HG03066 (cell line): ENCODE results near the gene SUCLG1.
"Not testable (repeated sequence)": the region's sequence is repeated elsewhere in the genome, so short reads cannot be mapped to it uniquely, and the experiment has no call there.

Source experiments
- ATAC-seq: cut with Tn5 transposase; IDR thresholded peaks from one replicate; pipeline ENCODE4 v1.9.1; 2021; ENCODE audit warnings: low read depth; ENCODE audit not compliant: unreplicated experiment

The SUCLG1 gene

DNA sequence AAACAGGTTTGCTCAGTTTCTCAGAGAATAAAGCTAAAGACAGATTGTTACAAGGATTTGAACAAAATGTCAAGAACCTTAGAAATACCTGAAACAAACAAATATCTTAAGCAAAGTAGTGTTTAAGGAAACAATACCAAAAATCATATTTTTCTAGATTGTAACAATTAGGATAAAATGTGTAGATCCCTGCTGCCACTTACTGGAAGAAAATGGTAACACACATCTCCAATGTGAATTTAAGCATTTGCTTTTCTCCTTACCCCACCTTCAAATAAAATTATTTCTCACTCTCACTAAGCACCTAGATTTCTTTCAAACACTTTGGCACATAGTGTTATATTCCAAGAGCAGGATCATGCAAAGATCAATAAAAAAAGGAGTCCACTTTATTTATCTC, 34.9 kb downstream of the SUCLG1 start:
- ATAC-seq, result no peak

DNA sequence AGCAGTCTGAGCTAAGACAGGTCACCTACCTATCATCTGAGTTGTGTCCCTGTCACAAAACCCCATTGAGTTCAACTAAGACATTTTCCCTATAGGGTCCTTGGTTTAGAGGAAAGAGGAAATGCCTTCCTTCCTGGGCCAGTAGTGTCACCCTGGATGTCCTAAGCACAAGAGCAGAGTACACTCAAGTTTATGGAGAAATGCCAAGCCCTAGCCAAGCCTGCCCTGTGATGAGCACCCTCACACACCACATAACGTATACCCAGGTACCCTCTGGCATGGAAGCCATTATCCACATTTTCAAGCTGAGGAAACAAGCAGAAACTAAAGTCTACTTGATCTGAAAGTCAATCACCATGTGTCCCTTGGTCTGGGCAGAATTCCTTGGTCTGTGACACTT, 37.3 kb downstream of the SUCLG1 start:
- ATAC-seq, result no peak

DNA sequence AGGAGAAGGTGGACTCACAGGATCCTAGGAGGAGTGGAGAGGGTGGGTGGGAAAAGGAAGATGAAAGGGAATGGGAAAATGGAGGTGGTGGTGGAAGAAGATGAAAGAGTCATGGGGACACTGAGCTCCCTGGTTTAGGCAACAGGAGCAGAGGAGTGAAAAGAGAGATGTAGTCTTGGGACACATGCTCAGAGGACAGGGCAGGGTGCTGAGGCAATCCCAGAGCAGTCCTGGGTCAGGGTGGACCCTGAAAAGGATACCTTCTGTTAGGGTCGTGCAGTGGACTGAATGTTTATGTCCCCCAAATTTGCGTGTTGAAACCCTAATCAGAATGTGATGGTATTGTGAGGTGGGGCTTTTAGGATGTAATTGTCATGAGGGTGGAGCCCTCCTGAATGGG, 37.9 kb downstream of the SUCLG1 start:
- ATAC-seq, result no peak

DNA sequence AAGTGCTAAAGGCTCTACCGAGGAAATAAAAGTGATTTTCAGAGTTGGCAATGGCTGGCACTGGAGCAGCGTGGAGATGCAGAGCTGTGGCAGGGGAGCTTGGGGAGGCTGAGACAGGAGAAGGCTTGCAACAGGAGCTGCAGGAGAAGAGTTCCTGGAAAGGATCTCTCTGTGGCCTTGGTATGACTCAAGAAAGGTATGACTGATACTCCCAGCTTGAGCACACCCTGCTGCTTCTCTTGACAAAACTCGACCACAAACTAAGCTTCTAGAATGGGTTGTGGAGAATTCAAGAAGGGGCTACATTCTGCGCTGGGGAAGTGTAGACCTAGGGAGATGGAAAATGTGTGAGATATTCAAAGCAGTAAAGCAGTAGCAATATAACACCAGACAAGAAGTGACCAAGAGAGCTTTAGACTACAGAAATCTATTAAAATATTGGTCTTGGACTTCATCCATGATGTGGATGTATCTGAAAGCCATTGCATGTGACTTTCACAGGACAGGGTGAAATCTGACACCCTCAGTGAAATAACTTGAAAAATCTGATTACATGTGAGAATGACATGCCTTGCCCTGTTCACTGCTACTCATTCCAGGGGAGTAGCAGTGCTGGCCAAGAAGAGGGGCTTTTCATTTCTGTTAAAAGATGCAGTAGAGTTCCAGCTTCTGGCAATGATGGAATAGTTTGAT, 41.5 kb downstream of the SUCLG1 start:
- ATAC-seq, result no peak

DNA sequence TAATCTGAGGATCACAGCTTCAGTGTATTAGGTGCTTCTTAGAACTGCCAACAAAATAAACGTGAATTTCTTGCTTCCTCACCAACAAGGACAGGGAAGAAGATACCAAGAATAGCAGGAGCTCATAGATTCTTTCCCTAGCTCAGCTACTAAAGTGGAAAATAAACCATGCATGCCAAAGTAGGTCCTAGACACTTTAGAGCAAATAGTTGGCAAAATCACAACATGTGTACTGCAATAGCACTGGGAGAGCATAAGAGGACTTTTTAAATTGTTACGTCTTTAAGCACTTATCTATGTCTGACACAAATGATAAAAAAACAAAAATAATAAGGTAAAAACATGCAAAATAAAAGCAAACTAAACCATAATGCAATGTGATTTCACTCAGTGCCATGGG, 49.5 kb downstream of the SUCLG1 start:
- no peak for ATAC-seq

DNA sequence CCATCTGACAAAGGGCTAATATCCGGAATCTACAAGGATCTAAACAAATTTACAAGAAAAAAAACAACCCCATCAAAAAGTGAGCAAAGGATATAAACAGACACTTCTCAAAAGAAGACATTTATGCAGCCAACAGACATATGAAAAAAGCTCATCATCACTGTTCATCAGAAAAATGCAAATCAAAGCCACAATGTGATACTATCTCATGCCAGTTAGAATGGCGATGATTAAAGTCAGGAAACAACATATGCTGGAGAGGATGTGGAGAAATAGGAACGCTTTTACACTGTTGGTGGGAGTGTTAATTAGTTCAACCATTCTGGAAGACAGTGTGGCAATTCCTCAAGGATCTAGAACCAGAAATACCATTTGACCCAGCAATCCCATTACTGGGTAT, 57.0 kb downstream of the SUCLG1 start:
- ATAC-seq, result not testable (repeated sequence)

DNA sequence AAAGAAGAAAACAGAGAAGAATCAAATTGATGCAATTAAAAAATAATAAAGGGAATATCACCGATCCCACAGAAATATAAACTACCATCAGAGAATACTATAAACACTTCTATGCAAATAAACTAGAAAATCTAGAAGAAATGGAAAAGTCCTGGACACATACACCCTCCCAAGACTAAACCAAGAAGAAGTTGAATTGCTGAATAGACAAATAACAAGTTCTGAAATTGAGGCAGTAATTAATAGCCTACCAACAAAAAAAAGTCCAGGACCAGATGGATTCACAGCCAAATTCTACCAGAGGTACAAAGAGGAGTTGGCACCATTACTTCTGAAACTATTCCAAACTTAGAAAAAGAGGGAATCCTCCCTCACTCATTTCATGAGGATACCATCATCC, 59.2 kb downstream of the SUCLG1 start:
- not testable (repeated sequence) for ATAC-seq

DNA sequence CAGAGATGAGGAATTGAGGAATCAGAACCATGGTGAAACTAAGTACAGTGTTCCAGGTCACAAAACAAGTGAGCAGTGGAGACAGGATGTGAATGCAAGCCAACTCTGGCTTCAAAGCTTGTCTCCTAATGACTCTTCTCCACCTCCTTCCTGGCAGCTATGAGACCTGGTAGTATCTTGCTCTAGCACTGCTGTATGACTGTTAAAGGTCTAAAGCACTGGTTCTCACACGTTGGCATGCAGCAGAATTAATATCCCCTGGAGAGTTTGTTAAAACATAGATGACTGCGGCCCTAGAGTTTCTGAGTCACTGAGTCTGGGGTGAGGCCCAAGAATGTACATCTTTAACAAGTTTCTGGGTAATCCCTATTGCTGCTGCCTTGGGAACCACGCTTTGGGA, 63.3 kb downstream of the SUCLG1 start:
- ATAC-seq, result no peak

DNA sequence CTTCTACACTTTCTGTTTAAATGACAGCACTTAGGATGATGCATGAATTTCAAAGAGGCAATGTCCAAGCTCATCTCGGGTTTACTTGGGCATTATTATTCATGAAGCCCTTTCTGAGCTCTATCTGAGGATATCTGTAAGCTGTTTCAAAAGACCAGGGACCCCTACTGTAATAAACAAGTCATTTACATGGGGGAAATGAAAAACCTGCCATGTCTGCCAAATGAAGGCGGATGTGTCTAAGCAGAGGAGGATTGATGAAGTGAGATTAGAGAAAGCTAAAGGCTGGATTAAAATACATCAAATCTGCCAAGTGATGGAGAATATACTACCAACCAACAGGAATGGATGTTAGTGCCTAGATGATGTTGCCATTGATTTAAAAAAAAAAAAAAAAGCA, 64.5 kb downstream of the SUCLG1 start:
- no peak for ATAC-seq

DNA sequence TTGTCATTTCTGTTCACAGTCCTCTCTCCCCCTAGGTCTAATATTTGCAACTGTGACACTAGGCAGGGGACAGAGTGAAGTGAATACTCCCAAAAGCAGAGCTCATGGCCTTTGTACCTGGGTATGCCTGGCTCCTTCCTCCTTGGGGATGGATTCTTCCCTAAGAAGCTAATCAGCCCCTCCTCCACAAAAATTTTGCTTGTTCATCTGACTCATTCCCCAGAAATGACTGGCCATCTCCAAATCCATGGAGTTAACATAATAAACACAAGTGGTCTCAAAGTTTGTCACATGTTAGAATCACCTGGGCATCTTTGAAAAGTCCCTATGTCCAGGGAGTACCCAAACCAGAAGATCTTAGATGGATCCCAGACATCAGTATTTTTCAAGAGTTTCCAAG, 65.3 kb downstream of the SUCLG1 start:
- ATAC-seq, result no peak

DNA sequence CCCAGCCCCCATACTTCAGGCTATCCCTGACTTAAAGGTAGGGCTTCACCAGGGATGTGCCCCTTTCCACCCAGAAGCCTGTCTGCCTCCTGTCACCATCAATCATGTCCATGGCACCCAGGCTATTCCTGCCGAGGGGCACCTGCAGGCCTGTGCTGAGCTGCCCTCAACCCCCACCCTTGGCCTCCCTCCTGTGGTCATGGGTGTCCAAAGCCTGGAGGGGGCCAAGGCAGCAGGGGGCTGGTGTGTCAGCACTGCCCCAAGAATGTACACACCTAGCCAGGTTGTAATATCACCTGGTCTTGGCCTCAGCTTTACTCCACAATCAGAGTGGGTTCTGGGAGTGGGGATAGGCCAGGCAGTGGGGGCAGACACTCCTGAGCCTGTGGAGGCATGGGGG, 69.3 kb downstream of the SUCLG1 start:
- ATAC-seq, result no peak

DNA sequence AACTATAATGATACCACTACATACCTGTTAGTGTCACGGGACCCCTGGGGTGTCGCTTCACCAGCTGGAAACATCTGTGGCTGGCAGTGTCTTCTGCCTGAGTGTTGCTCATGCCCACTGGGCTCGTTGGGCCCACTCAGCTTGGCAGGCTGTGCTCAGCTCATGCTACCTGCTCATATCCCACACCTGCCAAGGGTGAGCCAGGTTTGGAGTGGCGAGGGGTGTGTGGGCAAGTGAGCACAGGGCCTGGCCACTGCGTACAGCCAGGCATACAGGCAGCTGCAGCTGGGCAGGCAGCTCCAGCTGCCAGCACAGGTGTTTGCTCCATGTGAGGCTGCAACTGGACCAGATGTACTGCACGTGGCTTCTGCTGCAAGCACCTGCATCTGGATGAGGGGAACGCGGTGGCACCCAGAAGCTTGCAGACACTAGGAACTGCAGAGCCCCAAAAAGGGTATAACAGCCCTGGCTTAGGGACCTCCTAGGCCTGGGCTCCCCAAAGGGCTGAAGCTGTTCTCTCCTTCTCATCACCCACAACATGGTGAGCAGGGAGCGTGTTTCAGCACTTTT, 70.1 kb downstream of the SUCLG1 start:
- no peak for ATAC-seq

DNA sequence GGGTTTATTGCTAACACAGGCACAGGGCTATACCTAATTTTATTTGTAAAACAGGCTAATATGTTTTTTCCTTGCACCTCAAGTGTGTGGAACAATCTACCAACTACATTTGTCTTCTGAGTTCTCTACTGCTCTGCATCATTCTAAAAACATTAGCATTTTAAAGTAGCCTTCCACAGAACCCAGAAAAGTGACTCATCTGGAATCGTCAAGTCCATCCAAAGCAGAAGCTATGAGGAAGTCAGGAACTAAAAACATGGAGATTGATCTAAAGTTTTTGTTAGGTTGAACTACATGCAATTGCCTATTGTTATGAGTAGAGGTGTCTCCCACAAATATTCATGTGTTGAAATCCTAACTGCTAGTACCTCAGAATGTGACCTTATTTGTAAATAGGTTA, 70.9 kb downstream of the SUCLG1 start:
- ATAC-seq, result no peak

DNA sequence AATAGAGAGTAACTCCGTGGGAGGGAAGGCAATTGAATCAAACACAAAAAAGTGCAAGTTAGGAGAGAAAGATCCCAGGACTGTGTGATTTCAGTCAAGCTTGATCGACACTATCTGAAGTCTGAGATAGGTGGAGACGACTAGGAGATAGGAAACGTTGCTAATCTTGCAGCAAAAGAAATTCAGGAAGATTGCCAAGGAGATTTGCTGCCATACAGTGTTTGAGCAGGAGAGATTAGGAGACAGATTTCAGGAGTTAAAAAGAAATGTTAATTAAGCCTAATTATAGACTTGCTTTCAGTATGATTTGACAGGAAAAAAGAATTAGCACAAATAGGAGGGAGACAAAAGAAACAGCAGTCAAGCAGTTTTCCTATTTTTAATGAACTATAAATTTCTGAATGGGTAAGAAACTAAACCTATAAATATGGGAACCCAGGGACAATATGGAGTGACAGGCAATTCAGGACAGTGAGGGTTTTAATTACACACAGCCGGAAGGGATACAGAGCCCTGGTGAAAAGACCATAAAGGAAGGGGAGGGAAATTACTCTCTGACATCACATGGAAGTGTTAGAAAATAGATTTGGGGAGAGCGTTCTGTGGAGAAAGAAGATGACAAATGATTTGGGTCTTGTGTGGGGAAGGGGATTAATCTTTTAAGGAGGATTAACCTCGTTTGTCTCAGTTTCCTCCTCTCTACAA, 72.6 kb downstream of the SUCLG1 start:
- no peak for ATAC-seq

DNA sequence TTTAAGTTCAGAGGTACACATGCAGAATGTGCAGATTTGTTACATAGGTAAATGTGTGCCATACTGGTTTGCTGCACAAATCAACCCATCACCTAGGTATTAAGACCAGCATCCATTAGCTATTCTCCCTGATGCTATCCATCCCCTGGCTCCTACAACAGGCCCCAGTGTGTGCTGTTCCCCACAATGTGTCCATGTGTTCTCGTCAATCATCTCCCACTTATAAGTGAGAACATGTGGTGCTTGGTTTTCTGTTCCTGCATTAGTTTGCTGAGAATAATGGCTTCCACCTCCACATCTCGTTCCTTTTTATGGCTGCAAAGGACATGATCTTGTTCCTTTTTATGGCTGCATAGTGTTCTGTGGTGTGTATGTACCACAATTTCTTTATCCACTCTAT, 75.8 kb downstream of the SUCLG1 start:
- no peak for ATAC-seq

DNA sequence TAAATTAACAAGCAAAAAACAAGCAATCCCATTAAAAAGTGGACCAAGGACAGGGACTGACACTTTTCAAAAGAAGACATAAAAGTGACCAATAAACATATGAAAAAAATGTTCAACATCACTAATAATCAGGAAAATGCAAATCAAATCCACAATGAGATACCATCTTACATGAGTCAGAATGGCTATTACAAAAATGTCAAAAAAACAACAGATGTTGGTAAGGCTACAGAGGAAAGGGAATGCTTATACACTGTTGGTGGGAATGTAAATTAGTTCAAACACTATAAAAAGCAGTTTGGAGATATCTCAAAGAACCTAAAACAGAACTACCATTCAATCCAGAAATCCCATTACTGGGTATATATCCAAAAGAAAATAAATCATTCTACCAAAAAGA, 78.2 kb downstream of the SUCLG1 start:
- ATAC-seq, result no peak

DNA sequence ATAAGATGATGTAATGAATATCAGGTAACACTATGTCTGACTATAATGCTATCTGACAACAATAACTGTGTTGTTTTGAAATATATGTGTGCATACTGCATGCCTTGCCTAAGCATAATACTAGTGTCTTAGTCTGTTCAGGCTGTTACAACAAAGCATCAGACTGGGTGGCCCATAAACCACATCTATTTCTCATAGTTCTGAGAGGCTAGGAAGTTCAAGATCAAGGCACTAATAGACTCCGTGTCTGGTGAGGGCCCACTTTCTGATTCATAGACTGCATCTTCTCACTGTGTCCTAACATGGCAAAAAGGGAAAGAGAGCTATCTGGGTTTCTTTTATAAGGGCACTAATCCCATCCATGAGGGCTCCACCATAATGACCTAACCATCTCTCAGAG, 80.1 kb downstream of the SUCLG1 start:
- no peak for ATAC-seq

DNA sequence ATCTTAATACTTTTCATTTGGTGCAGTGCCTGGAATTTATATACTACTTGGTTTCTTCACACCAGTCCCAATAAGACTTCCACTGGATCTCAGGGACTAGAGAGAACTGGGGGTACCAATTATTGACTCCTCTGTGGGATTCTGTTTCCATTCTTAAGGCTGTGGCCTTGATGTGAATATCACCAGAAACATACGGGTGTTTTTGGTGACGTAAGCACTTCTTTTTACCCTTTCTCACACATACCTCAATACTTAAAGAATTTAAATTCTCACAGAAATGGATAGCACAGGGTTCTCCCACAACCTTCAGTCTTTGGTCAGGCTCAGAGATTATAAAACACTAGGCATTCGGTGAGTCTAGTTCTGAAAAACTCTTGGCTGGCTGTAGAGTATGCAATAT, 84.1 kb downstream of the SUCLG1 start:
- ATAC-seq, result no peak

DNA sequence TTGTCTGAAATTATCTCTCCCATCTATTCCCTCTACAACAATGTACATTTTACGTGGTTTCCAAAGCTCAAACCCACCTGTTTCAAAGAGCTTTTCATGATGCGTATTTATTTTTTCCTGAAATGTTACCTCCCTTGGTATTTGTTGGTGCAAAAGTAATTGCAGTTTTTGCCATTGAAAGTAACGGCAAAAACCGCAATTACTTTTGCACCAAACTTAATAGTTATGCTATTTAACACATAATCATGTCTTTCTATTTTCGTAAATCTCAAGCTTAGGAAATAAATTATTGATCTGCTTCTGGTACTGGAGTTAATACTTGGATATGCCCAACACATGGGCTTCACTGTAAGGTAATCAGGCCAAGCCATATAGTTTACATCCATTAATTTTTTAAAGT, 85.2 kb downstream of the SUCLG1 start:
- no peak for ATAC-seq
